ENCODE data around the gene ZFHX3.

The ZFHX3 gene

GRCh38 chr16:73037845-73038570, 9.9 kb downstream of the ZFHX3 start:
- DNase-seq (ENCODE audit: low read depth in 2 of 2): no peak

GRCh38 chr16:73037331-73037745, 10.6 kb downstream of the ZFHX3 start:
- DNase-seq (ENCODE audit: low read depth in 2 of 2): no peak

- no peak for DNase-seq (ENCODE audit: low read depth in 2 of 2)
Measured at GRCh38 chr16:73036074-73036826, 11.7 kb downstream of the ZFHX3 start.

- DNase-seq (ENCODE audit: low read depth in 2 of 2): no peak
Measured at GRCh38 chr16:73034374-73034773, 13.6 kb downstream of the ZFHX3 start.

DNA sequence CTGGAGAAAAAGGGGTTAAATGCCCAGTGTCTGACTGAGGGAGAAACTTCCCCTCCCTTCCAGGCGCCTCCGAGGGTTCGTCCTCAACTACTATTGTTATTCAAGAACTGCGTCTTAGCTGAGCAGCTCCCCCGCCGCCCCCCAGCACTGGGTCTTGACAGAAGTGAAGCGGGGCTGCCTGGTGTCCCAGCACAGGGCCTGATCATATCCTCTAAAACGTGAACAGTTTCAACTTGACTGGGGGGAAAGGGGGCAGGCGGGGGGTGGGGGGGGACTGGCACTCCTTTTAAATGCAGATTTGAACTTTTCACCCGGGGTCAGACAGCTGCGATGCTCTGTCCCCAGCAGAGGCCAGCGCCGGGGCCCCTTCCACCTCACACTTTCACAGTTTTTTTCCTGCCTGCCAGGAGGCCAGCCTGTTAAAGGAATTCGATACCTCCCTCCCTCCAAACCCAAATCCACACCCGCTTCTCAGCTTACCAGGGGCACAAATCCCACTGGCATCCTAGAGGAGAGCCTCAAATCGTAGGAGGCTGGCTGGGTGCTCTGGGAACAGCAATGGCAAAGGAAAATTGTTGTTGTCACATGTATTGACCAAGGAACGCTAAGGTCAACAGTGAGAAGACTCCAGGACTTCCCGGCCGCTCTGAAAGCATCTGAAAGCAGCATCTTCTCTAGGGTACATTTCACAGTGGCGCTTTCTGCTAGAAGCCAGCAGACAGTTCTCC, 14.5 kb downstream of the ZFHX3 start:
- no peak for DNase-seq (ENCODE audit: low read depth in 2 of 2)

DNA sequence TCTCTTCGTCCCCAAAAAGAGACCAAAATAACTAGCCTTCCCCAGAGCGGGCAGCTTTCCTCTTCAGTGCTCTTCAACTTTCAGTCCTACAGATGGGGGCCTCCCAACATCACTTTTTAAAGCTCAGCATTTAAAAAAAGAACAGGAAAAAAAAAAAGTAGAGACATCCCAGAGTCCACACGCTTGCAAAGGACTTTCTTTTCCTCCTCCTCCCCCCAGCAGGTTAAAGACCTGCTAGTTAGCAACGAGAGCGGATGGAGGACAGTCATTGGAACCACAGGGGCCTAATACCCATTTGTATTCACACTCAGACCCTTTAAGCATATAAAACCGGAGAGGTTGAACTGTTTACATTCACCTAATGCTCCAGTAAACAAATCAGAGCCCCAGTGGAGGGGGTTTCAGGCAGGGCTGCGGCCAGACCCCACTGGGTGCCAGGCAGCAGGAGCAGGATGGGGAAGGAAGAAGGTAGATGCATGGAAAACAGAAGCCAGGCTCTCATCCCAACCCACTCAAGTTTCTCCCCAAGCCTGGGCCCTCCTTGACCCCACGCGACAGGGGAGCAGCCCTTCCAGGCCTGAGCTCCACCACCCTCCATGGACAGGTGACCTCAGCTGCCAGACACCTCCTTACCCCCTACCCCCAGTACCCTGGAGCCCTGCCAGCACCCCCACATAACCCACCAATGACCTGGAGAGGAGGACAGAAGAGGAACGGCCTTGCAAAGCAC, 15.2 kb downstream of the ZFHX3 start:
- no peak for DNase-seq (ENCODE audit: low read depth in 2 of 2)

GRCh38 chr16:73031984-73032383, 15.9 kb downstream of the ZFHX3 start:
- DNase-seq (ENCODE audit: low read depth in 2 of 2): no peak

DNA sequence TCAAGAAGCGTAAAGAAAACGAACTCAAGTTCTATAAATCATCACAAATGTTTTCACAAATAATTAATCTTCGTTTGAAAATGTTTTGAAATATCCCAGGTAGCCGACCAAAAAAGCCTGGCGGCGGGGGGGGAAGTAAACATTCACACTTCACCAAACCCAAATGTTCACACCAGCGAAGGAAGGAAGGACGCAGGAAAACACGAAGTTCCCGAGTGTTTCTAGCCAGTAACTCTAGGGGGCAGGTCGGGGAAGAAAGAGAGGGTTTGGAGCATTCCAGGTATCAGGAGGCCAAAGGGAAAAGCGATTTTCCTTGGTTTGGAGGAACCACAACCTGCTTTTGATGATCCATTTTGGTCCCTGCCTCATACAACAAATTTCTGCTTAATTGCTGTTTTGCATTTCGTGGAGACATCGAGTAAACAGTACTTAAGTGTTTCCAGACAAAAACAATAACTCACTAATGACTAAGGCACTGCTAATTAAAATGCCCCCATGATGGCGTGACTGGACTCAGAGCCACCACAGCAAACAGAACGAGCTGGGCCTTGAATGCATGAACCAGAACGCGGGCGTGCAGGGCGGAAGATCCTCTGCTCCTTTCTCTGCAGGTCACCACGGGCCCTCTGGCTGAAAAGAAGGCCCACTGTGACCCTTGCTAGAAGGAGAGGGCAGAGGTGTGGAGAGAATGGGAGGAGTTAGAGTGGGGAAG, 16.6 kb downstream of the ZFHX3 start:
- no peak for DNase-seq (ENCODE audit: low read depth in 2 of 2)

- no peak for DNase-seq (ENCODE audit: low read depth in 2 of 2)
Measured at GRCh38 chr16:73028721-73029361, 19.1 kb downstream of the ZFHX3 start.

DNA sequence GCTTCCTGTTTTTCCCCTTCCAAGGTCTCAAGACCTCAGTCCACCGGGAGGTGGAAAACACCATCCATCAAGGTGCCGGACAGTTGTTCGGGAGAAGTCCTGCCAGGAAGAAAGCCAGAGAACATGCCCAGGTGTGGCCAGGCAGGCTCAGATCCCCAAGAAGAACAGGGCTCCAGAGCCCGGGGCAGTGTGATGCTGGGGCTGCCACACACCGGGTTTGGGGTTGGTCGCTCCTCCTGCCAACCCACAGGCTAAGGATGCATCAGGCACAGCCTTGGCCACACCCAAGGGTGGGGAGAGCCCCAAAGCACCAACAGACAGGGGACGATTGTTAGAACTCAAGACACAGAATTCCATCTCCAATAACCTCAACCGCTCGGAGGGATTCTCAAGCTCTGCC, 19.7 kb downstream of the ZFHX3 start:
- no peak for DNase-seq (ENCODE audit: low read depth in 2 of 2)

- DNase-seq (ENCODE audit: low read depth in 2 of 2): no peak
Measured at GRCh38 chr16:73027685-73028111, 20.2 kb downstream of the ZFHX3 start.

DNA sequence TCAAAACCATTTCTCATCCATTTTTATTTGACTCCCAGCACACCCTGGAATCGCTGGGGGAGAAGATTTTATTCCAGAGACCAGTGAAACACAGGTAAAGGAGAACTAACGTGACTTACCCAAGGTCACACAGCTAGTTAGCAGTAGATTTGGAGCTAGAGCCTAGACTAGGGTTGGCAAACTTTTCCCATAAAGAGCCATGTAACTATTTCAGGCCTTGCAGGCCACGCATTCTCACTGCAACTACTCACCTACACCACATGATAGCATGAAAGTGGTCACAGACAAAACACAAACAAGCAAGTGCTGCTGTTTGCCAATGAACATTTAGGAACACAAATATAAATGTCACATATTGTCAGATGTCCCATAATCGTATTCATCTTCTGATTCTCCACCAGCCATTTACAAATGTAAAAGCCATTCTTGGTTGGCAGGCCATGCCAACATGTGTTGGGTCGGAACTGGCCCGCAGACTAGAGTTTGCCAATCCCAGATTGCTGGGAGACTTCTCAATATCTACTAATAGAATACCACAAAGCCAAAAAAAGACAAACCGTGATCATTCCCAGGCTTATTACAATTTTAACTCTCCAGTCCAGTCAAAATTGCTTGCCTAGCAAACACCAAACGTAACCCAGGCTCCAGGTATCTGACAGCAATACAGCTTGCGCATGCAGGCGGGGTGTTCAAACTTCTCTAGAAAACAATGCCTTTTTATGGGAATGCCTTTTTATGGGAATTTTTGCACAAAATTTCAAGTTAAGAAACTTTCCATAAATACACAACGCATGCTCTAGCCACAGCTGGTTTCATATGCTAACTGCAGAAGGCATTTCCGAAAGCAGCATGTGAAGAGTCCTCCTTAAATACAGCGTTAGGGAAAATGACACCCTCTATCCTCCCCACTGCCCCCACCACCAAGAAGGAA, 20.9 kb downstream of the ZFHX3 start:
- DNase-seq (ENCODE audit: low read depth in 2 of 2): no peak

DNA sequence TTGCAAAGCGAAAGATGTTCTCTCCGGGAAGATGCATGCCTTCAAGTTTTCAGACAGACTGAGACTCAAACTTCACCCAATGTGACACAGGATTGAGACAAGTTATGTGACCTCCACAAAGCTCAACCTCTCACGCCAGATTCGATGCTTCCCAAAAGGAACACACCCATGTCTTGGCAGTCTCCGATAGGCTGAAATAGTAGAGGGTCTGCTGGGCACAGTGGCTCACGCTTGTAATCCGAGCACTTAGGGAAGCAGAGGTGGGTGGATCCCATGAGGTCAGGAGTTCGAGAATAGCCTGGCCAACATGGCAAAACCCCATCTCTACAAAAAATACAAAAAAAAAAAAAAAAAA, 22.1 kb downstream of the ZFHX3 start:
- no peak for DNase-seq (ENCODE audit: low read depth in 2 of 2)

DNA sequence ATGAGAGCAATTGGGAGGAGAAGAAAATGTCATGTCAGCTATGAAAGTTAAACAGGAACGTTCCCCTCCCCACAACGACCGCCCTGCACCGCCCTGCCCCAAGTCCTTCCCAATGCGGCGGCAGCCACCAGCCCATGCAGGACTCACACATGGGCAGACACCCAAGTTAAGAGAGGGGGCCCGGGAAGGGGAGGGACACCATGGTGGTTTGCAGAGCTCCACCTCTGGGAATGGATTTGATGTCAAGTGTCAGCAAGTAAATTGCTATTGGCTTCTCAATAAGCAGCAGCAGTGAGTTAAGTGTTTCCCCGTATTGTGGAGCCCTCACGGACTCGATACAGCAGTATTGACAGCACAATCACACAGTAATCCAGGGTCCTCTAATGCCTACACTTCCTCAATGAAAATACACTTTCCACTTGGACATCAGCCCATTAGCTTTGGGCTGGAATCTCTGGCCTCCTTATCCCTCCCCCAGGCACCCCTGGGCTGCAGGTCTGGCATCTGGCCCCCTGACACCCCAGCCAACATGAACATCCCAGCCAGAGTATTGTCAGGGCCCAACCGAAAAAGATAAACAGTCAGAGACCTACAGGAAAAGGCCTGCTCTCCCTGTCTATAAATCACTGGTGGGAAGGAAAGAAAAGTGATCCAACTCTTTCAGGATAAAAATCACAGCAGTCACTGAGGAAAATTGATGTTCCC, 22.6 kb downstream of the ZFHX3 start:
- DNase-seq (ENCODE audit: low read depth in 2 of 2): no peak

DNA sequence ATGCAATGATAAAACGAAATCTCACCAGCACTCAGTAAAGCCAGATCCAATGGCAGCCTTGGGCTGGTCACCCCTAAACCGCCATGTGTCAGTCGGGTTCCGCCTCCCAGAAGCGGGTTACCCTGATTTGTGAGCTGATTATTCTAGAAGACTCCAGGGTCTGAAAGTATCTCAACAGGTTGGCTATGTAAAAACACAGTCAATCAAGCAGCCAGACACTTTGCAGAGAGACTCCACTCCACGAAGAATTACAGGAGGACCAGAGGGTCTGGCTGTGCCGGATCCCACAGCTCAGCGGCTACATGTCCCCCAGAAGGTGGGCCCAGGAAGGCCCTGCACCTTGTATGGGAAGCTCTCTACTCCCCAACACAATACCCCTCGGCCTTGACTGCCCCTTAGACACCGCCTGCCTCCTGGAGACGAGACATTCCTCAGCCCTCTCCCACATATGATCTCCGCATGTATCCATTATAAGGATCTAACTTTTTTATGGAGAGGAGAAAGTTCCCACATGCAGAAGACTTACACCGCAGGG, 23.3 kb downstream of the ZFHX3 start:
- no peak for DNase-seq (ENCODE audit: low read depth in 2 of 2)

DNA sequence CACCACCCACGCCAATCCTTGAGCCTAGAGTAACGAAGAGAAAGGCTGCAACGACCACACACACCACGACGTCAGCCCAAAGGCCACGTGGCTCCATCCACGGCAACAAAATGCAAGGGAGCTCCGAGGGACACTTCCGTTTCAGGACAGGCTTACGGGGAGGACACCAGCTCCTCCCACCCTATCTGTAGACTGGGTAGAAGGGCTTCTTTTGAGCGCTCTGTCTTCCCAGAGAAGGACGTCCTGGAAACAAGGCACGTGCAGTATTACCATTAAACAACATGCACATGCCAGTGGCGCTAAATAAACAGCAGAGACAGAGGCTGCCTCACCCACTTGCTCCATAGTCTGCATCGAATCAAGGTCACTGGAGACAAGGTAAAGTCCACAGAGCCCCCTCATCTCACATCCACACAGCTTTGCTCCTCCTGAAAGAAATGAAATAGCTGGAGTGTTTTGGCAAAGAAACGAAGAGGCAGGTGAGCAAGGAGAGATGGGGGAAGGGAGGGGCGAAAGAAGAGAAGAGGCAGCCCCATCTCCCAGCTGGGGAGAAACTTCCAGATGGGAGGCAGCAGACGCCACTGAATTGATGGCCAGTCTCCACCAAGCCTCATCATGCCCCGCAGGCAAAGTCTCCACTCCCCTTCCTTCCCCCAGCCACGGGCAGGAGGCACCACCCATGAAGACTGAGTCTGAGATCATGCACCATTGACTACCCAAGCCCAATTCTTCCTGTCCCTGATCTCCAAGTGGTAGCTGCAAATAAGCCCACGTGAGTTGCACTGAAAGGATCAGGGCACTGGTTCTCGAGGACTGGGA, 24.0 kb downstream of the ZFHX3 start:
- DNase-seq (ENCODE audit: low read depth in 2 of 2): no peak

DNA sequence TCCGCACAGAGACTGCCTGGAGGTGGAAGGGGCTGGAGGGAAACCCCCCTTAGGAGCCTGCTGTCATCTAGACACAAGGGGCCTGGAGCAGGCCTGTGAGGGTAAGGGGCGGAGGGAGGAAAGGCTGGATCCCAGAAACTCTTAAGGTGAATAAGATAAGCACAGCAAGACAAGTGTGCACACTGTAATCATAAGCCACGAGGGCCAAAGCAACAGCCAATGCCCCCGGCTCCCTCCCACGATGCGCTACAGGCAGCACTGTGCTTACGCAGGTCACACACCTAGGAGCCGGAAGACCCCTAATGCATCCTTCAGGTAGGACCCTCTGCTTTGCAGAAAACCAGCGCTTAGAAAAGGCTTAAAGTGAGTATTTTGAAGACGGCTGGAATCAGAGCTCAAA, 24.6 kb downstream of the ZFHX3 start:
- DNase-seq (ENCODE audit: low read depth in 2 of 2): no peak

DNA sequence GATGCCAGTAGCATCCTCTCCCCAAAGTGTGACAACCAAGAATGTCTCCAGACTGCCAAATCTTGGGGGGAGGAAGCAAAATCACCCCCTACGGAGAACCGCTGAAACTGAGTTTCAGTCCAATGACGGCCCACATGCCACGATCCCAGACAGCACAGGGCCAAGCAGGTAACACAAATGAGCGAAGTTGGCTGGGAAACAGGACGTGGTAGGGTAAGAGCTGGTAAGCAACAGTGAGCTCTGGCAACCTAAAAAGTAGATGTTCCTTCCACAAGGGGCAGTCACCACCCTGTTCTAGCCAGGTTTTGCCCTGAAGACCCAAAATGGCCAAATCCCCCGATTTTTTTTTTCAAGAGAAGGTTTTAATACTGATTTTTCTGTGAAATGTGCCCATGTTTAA, 25.4 kb downstream of the ZFHX3 start:
- no peak for DNase-seq (ENCODE audit: low read depth in 2 of 2)
